A673 (cell line): ENCODE measurements around the gene CYP3A7. TPM values are rescaled to one million over a fixed set of nuclear protein-coding genes. Genes with fewer than 3 reads are reported as not detected.

Source experiments
- BruUV-seq: library from RNA; stranded (reverse); fragments of 400-500 nt; replicated peaks from 2 replicates; lab custom pipeline; 2021; lab: Mats Ljungman, UMichigan
- CTCF ChIA-PET: fragments of 300-600 bp; sonication (Branson Sonifier 250); formaldehyde crosslinking; loops from one replicate; lab custom pipeline; 2022; ENCODE audit warnings: antibody characterized with exemption; lab: Charles Lee
- POLR2A ChIA-PET: fragments of 300-600 bp; sonication (Branson Sonifier 250); formaldehyde crosslinking; loops from one replicate; lab custom pipeline; 2022; ENCODE audit warnings: antibody characterized with exemption; ENCODE audit not compliant: low non-redundant PET; lab: Charles Lee
- DNase-seq: peaks from one replicate; pipeline ENCODE4 v3.0.0-alpha.2; 2015; ENCODE audit warnings: low spot score
- H3K27ac ChIP-seq: fragments of 200-600 bp; sonication (generic); 2 replicates; pipeline ENCODE4 v1.5.1; 2016; ENCODE audit warnings: mixed run types, low read depth, mild to moderate bottlenecking, mixed read lengths, antibody characterized with exemption, low read length; ENCODE audit not compliant: poor library complexity, severe bottlenecking
- H3K27me3 ChIP-seq: fragments of 200-600 bp; sonication (generic); replicated peaks from 2 replicates; pipeline ENCODE4 v1.6.1; 2017; ENCODE audit warnings: mixed run types, low read depth, mild to moderate bottlenecking, mixed read lengths, antibody characterized with exemption, low read length; ENCODE audit not compliant: insufficient read depth, poor library complexity
- H3K36me3 ChIP-seq: fragments of 200-600 bp; sonication (generic); 2 replicates; pipeline ENCODE4 v1.6.1; 2016; ENCODE audit warnings: mixed run types, mild to moderate bottlenecking, mixed read lengths, antibody characterized with exemption, low read length; ENCODE audit not compliant: insufficient read depth, poor library complexity, severe bottlenecking
- H3K4me1 ChIP-seq: fragments of 200-600 bp; sonication (generic); 2 replicates; pipeline ENCODE4 v1.6.1; 2017; ENCODE audit warnings: mixed run types, mild to moderate bottlenecking, mixed read lengths, antibody characterized with exemption, low read length; ENCODE audit not compliant: insufficient read depth, poor library complexity, severe bottlenecking
- H3K4me3 ChIP-seq: fragments of 200-600 bp; sonication (generic); 2 replicates; pipeline ENCODE4 v1.5.1; 2016; ENCODE audit warnings: low read depth, mixed run types, mild to moderate bottlenecking, mixed read lengths, low read length; ENCODE audit not compliant: poor library complexity, severe bottlenecking
- H3K9me3 ChIP-seq: fragments of 200-600 bp; sonication (generic); 2 replicates; pipeline ENCODE4 v1.6.1; 2016; ENCODE audit warnings: mixed run types, low read depth, mild to moderate bottlenecking, mixed read lengths, antibody characterized with exemption, low read length; ENCODE audit not compliant: poor library complexity, severe bottlenecking
- CTCF ChIP-seq: fragments of 300-800, 200-600 bp; sonication (generic); conservative IDR thresholded peaks from 2 replicates; pipeline ENCODE4 v1.5.1; 2017; ENCODE audit warnings: low read depth, mild to moderate bottlenecking, antibody characterized with exemption, low read length, moderate library complexity, mixed read lengths
- EZH2 ChIP-seq: fragments of 200-600 bp; sonication (generic); IDR thresholded peaks from 2 replicates; pipeline ENCODE4 v1.6.1; 2017; ENCODE audit warnings: borderline replicate concordance, low read depth, mild to moderate bottlenecking, mixed read lengths, antibody characterized with exemption, low read length; ENCODE audit not compliant: poor library complexity, severe bottlenecking
- intact Hi-C: fragments of 100-400 bp; cut with micrococcal nuclease; formaldehyde crosslinking; loops from one replicate; pipeline ENCODE4 v1.10.0; 2022; ENCODE audit not compliant: unreplicated experiment
- total RNA-seq: library from RNA; stranded (reverse); gene quantifications from 2 replicates; pipeline ENCODE4 v1.2.3, GENCODE V29; 2021

Gene CYP3A7
- total RNA-seq, 1 experiment from 2014 or later = not detected

DNA sequence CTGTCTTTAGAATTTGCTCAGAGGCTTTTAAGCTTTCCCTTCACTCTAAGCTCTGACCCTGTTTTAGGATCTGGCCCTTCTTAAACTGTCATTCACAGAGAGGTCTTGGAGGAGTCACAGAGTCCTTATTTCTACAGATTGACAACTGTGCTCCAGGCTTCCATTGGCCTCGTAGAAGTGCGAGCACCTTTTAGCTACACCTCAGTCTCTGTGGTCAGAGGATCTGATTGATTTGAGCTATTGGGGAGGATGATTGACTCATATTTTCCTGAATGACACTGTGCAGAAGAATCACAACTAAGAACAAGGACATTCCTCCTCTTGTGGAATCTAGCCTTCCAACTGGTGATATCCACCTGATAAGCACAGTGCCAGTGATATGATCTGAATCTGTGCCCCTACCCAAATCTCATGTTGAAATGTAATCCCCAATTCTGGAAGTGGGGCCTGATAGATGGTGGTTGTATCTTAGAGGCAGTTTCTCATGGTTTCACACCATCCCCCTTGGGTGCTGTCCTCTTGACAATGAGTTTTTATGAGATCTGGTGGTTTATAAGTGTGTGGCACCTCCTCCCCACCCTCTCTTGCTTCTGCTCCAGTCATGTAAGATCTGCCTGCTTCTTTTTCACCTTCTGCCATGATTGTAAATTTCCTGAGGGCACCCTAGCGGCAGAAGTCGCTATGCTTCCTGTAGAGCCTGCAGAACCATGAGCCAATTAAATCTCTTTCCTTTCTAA lies 3.2 kb downstream of the CYP3A7 start:
- TF ChIP-seq EZH2 (no peak), CTCF (no peak)
- CTCF ChIA-PET = no interaction called here
- Histone ChIP-seq H3K9me3 (no peaks in the 10 kb centered on the region), H3K27me3 (no peaks in the 10 kb centered on the region), H3K36me3 (no peaks in the 10 kb centered on the region), H3K4me3 (no peak overlapping the region), H3K27ac (no peak overlapping the region), H3K4me1 (no peaks in the 10 kb centered on the region)
- POLR2A ChIA-PET = no interaction called here
- intact Hi-C loops = no loop called here
- no TSS peak for BruUV-seq
- DNase-seq = no peak

- ChIA-PET POLR2A (no interaction called here), CTCF (no interaction called here)
- H3K9me3 ChIP-seq = no peaks in the 10 kb centered on the region
- intact Hi-C loops = no loop called here
- no peaks in the 10 kb centered on the region for H3K27me3 ChIP-seq
- no peak overlapping the region for H3K27ac ChIP-seq
- no peak overlapping the region for H3K4me3 ChIP-seq
- no peaks in the 10 kb centered on the region for H3K36me3 ChIP-seq
- no peak for TF ChIP-seq CTCF
- no peak for TF ChIP-seq EZH2
- DNase-seq = no peak
- H3K4me1 ChIP-seq = no peaks in the 10 kb centered on the region
- no TSS peak for BruUV-seq
These were observed 4.0 kb downstream of the CYP3A7 start for GRCh38 chr7:99730992-99731391.

- CTCF ChIA-PET = no interaction called here
- intact Hi-C loops = no loop called here
- no peaks in the 10 kb centered on the region for H3K4me1 ChIP-seq
- TF ChIP-seq CTCF (no peak), EZH2 (no peak)
- POLR2A ChIA-PET = no interaction called here
- no peaks in the 10 kb centered on the region for H3K36me3 ChIP-seq
- DNase-seq = no peak
- no peaks in the 10 kb centered on the region for H3K27me3 ChIP-seq
- H3K4me3 ChIP-seq = no peak overlapping the region
- H3K9me3 ChIP-seq = no peaks in the 10 kb centered on the region
- no peak overlapping the region for H3K27ac ChIP-seq
- no TSS peak for BruUV-seq
These were observed 4.7 kb downstream of the CYP3A7 start for GRCh38 chr7:99730238-99730810.
